H1 (cell line): ENCODE measurements around the gene SFXN1. TPM values are rescaled to one million over a fixed set of nuclear protein-coding genes. Genes with fewer than 3 reads are reported as not detected.

Experiments used
- CTCF ChIA-PET: fragments of 300-600 bp; sonication (Branson Sonifier 250); formaldehyde crosslinking; loops from one replicate; lab custom pipeline; 2021; ENCODE audit not compliant: partially characterized antibody; lab: Charles Lee
- POLR2A ChIA-PET: fragments of 300-600 bp; sonication (Branson Sonifier 250); formaldehyde crosslinking; loops from one replicate; lab custom pipeline; 2021; ENCODE audit warnings: inconsistent platforms; ENCODE audit not compliant: partially characterized antibody; lab: Charles Lee
- DNase-seq, 2 experiments: peaks; one replicate each; pipeline versions ENCODE4 v3.0.0 to v3.0.0-alpha.2; 2010 to 2022; ENCODE audit warnings: low spot score in 2 of 2, low read depth in 1 of 2, mixed read lengths in 1 of 2
- FAIRE-seq: peaks from 2 replicates; lab custom pipeline; 2011; peaks lifted over from hg19 to GRCh38; lab: Jason Lieb, UNC
- H2AFZ ChIP-seq: 2 replicates; pipeline ENCODE4 v1.8.1; 2012; ENCODE audit warnings: low read length, inconsistent platforms
- H2AK5ac ChIP-seq: 2 replicates; pipeline ENCODE4 v1.6.1; 2013; ENCODE audit warnings: low read depth, low read length
- H2BK120ac ChIP-seq: replicated peaks from 2 replicates; pipeline ENCODE3; 2013; ENCODE audit warnings: low read depth, low read length, inconsistent platforms
- H2BK12ac ChIP-seq: 2 replicates; pipeline ENCODE4 v1.6.1; 2013; ENCODE audit warnings: low read depth, low read length
- H2BK15ac ChIP-seq: 2 replicates; pipeline ENCODE4 v1.6.1; 2013; ENCODE audit warnings: low read length
- H2BK20ac ChIP-seq: 2 replicates; pipeline ENCODE4 v1.6.1; 2013; ENCODE audit warnings: low read length
- H2BK5ac ChIP-seq: 2 replicates; pipeline ENCODE4 v1.6.1; 2013; ENCODE audit warnings: low read depth, low read length
- H3K14ac ChIP-seq: 2 replicates; pipeline ENCODE4 v1.6.1; 2013; ENCODE audit warnings: inconsistent platforms; ENCODE audit not compliant: insufficient read length
- H3K18ac ChIP-seq: 2 replicates; pipeline ENCODE4 v1.6.1; 2013; ENCODE audit warnings: low read length; ENCODE audit errors: extremely low read depth
- H3K23ac ChIP-seq: 2 replicates; pipeline ENCODE4 v1.6.1; 2013; ENCODE audit warnings: inconsistent platforms; ENCODE audit not compliant: insufficient read length
- H3K23me2 ChIP-seq: 2 replicates; pipeline ENCODE4 v1.6.1; 2013; ENCODE audit warnings: low read depth, low read length
- H3K27ac ChIP-seq: 2 replicates; pipeline ENCODE4 v1.6.1; 2011; ENCODE audit warnings: low read depth, low read length, inconsistent platforms
- H3K27me3 ChIP-seq, 4 experiments: replicated peaks in 1 of 4; 1 replicate in 1 of 4; 2 replicates in 3 of 4; pipeline versions ENCODE4 v1.6.1 to v1.8.1; 2011 to 2013; ENCODE audit warnings: low read length in 3 of 4, mild to moderate bottlenecking in 3 of 4, inconsistent platforms in 2 of 4, mixed read lengths in 2 of 4, moderate library complexity in 1 of 4; ENCODE audit not compliant: control insufficient read depth in 3 of 4, insufficient read depth in 3 of 4; ENCODE audit errors: extremely low read depth in 1 of 4
- H3K36me3 ChIP-seq, 4 experiments: 2 replicates each; pipeline versions ENCODE4 v1.6.1 to v1.8.1; 2011 to 2013; ENCODE audit warnings: mild to moderate bottlenecking in 4 of 4, low read length in 3 of 4, moderate library complexity in 2 of 4, control low read depth in 1 of 4, inconsistent platforms in 1 of 4; ENCODE audit not compliant: insufficient read depth in 4 of 4, control insufficient read depth in 2 of 4
- H3K4ac ChIP-seq: replicated peaks from 2 replicates; pipeline ENCODE3; 2013; ENCODE audit warnings: low read length, low read depth, mixed read lengths, inconsistent platforms; ENCODE audit not compliant: insufficient read length
- H3K4me1 ChIP-seq, 4 experiments: replicated peaks in 1 of 4; 1 replicate in 1 of 4; 2 replicates in 3 of 4; pipeline versions ENCODE4 v1.6.1 to v1.8.1; 2011 to 2013; ENCODE audit warnings: low read length in 3 of 4, inconsistent platforms in 2 of 4, mixed read lengths in 1 of 4; ENCODE audit not compliant: insufficient read depth in 4 of 4, control insufficient read depth in 3 of 4
- H3K4me2 ChIP-seq, 2 experiments: 2 replicates each; pipeline versions ENCODE4 v1.6.1 to v1.8.1; 2011 to 2013; ENCODE audit warnings: low read depth in 2 of 2, low read length in 2 of 2, control low read depth in 1 of 2, inconsistent platforms in 1 of 2, mild to moderate bottlenecking in 1 of 2; ENCODE audit not compliant: insufficient read depth in 1 of 2
- H3K4me3 ChIP-seq, 4 experiments: fragments of 200-600, 300-600 bp in 1 of 4; sonication (generic), shearing (Covaris generic), sonication (Bioruptor Twin) in 1 of 4; 2 replicates each; pipeline versions ENCODE4 v1.5.1 to v1.8.1; 2011 to 2016; ENCODE audit warnings: low read length in 4 of 4, low read depth in 3 of 4, control low read depth in 2 of 4, inconsistent platforms in 2 of 4, mild to moderate bottlenecking in 2 of 4, mixed read lengths in 1 of 4, moderate library complexity in 1 of 4; ENCODE audit not compliant: insufficient read depth in 2 of 4; ENCODE audit errors: extremely low read depth in 1 of 4
- H3K56ac ChIP-seq: replicated peaks from 2 replicates; pipeline ENCODE3; 2013; ENCODE audit warnings: low read depth, mild to moderate bottlenecking, mixed read lengths, low read length, inconsistent platforms; ENCODE audit not compliant: insufficient read length
- H3K79me1 ChIP-seq: 2 replicates; pipeline ENCODE4 v1.6.1; 2013; ENCODE audit warnings: low read depth, low read length, control low read depth
- H3K79me2 ChIP-seq, 2 experiments: 2 replicates each; pipeline versions ENCODE4 v1.6.1 to v1.8.1; 2012 to 2013; ENCODE audit warnings: low read length in 2 of 2, mild to moderate bottlenecking in 2 of 2, inconsistent platforms in 1 of 2; ENCODE audit not compliant: insufficient read depth in 2 of 2, control insufficient read depth in 1 of 2
- H3K9ac ChIP-seq, 4 experiments: replicated peaks in 1 of 4; 1 replicate in 1 of 4; 2 replicates in 3 of 4; pipeline versions ENCODE4 v1.6.1 to v1.8.1; 2011 to 2013; ENCODE audit warnings: low read depth in 3 of 4, low read length in 3 of 4, control low read depth in 2 of 4, mild to moderate bottlenecking in 2 of 4, moderate library complexity in 2 of 4, inconsistent platforms in 1 of 4; ENCODE audit errors: extremely low read depth in 1 of 4
- H3K9me3 ChIP-seq, 2 experiments: 2 replicates each; pipeline versions ENCODE4 v1.6.1 to v1.8.1; 2012 to 2013; ENCODE audit warnings: mild to moderate bottlenecking in 2 of 2, moderate library complexity in 2 of 2, control low read depth in 1 of 2, inconsistent platforms in 1 of 2, low read depth in 1 of 2, low read length in 1 of 2, mixed read lengths in 1 of 2; ENCODE audit not compliant: insufficient read depth in 2 of 2
- H4K20me1 ChIP-seq, 2 experiments: replicated peaks in 1 of 2; 2 replicates each; pipeline versions ENCODE3 to v1.8.1; 2011 to 2013; ENCODE audit warnings: inconsistent platforms in 2 of 2, low read length in 2 of 2, mild to moderate bottlenecking in 1 of 2; ENCODE audit not compliant: insufficient read depth in 2 of 2, control insufficient read depth in 1 of 2
- H4K5ac ChIP-seq: 2 replicates; pipeline ENCODE4 v1.6.1; 2013; ENCODE audit warnings: low read length, low read depth, mixed read lengths, inconsistent platforms; ENCODE audit not compliant: insufficient read length
- H4K8ac ChIP-seq: 2 replicates; pipeline ENCODE4 v1.8.0; 2013; ENCODE audit warnings: mild to moderate bottlenecking, moderate library complexity, low read length, inconsistent platforms; ENCODE audit not compliant: insufficient read depth; ENCODE audit errors: extremely low read depth
- H4K91ac ChIP-seq: replicated peaks from 2 replicates; pipeline ENCODE3; 2013; ENCODE audit warnings: low read length, mixed read lengths, inconsistent platforms; ENCODE audit not compliant: insufficient read length
- JUND ChIP-seq: IDR thresholded peaks from 2 replicates; pipeline ENCODE4 v1.6.1; 2011; ENCODE audit warnings: mild to moderate bottlenecking, improper control_type of control experiment, low read length
- KDM4A ChIP-seq: IDR thresholded peaks from one replicate; pipeline ENCODE4 v1.7.1; 2012; ENCODE audit warnings: low read depth, mild to moderate bottlenecking, moderate library complexity, low read length, inconsistent platforms; ENCODE audit not compliant: severe bottlenecking
- KDM5A ChIP-seq: fragments of 200-600 bp; IDR thresholded peaks from 2 replicates; pipeline ENCODE4 v1.7.1; 2012; ENCODE audit warnings: mild to moderate bottlenecking, low read length, inconsistent platforms, mixed read lengths
- SP4 ChIP-seq: IDR thresholded peaks from 2 replicates; pipeline ENCODE4 v1.6.1; 2012; ENCODE audit warnings: low read length, inconsistent platforms
- TBP ChIP-seq: IDR thresholded peaks from 2 replicates; pipeline ENCODE4 v1.6.1; 2011; ENCODE audit warnings: low read depth, low read length, improper control_type of control experiment
- TCF12 ChIP-seq: IDR thresholded peaks from 2 replicates; pipeline ENCODE4 v1.6.1; 2011; ENCODE audit warnings: low read depth, mild to moderate bottlenecking, low read length
- WGBS, 2 experiments: shearing (Covaris generic) in 1 of 2; methylation state at CpG; one replicate each; pipeline versions ENCODE4 v1.1.6 to v1.1.7; 2013 to 2015; ENCODE audit warnings: low lambda C conversion rate in 2 of 2, mixed read lengths in 2 of 2, inconsistent platforms in 1 of 2, low coverage in 1 of 2, missing lambda C conversion rate in 1 of 2; ENCODE audit not compliant: insufficient replicate concordance in 2 of 2, insufficient coverage in 1 of 2, insufficient read length in 1 of 2; ENCODE audit errors: extremely low coverage in 1 of 2, missing lambda C conversion rate in 1 of 2; 5-methylcytosine and 5-hydroxymethylcytosine counted together
- polyA plus RNA-seq, 7 experiments: library from polyadenylated mRNA; depleted of rRNA in 3 of 7; stranded (reverse) in 5 of 7; unstranded in 2 of 7; fragments of >200 nt in 5 of 7; fragments of 200-250 nt in 2 of 7; gene quantifications; 1 replicate in 5 of 7; 2 replicates in 1 of 7; 4 replicates in 1 of 7; pipeline versions ENCODE4 v1.2.1 to v1.2.3, GENCODE V29; 2011 to 2013; ENCODE audit warnings: missing spikeins in 2 of 7, mixed read lengths in 2 of 7
- total RNA-seq: library from RNA; stranded (reverse); fragmentation: NEBNext Ultra II Directional; extraction: Animal tissue kit (Norgen Biotek cat#: 25700); gene quantifications from 2 replicates; pipeline ENCODE4 v1.2.1, GENCODE V29; 2021

Gene SFXN1
- total and polyA plus RNA-seq, 2 of the 8 experiments (the other 6 are each of a cell fraction or from before 2014, with no cell fraction given): 72.7 to 97.6 TPM

- no peak overlapping the region for H3K14ac ChIP-seq
- no peaks in the 10 kb centered on the region; a peak in 2 of 7 replicates for H3K27me3 ChIP-seq
- H3K23me2 ChIP-seq: no peaks in the 10 kb centered on the region
- H2BK5ac ChIP-seq: peak overlapping the region; percentile 21; the same call in 1 of the 2 replicates
- no peak overlapping the region for H3K4ac ChIP-seq
- H3K4me3 ChIP-seq: no peak overlapping the region
- H4K91ac ChIP-seq: no peak overlapping the region
- H3K27ac ChIP-seq: no peak overlapping the region
- H3K18ac ChIP-seq: no peak overlapping the region
- no peaks in the 10 kb centered on the region for H3K36me3 ChIP-seq
- FAIRE-seq (no peak), DNase-seq (no peak)
- ChIA-PET POLR2A (interaction anchor here (1.0 to 1.9 kb wide), 2 partner anchors 30 to 44 kb away, joined by 3 read pairs; no protein-coding TSS in a partner anchor), CTCF (interaction anchor here (0.8 to 6.5 kb wide), 2 partner anchors 9 to 175 kb away, joined by 3 to 42 read pairs; no protein-coding TSS in a partner anchor)
- peak overlapping the region; percentile 88; the same call in 1 of the 2 replicates for H2BK12ac ChIP-seq
- no peak overlapping the region for H3K56ac ChIP-seq
- no peaks in the 10 kb centered on the region for H3K79me1 ChIP-seq
- H3K9me3 ChIP-seq: no peaks in the 10 kb centered on the region
- H2BK15ac ChIP-seq: no peak overlapping the region
- no peak overlapping the region for H2AFZ ChIP-seq
- TF ChIP-seq KDM4A: no peak
- TF ChIP-seq TBP: no peak
- no peak for TF ChIP-seq TCF12
- no peak for TF ChIP-seq KDM5A
- no peak for TF ChIP-seq SP4
- no peak for TF ChIP-seq JUND
- H3K4me2 ChIP-seq: no peak overlapping the region
- 89% methylated on average over 1 of the region's 1 CpG; no CpG with 5 or more reads in 1 of the 2 experiments for WGBS, 2 experiments
- H3K79me2 ChIP-seq: no peaks in the 10 kb centered on the region
- peaks cover 8 to 21% (median 18%) of the 10 kb centered on the region in 4 experiments; a peak in 6 of 7 replicates for H3K4me1 ChIP-seq
- H2AK5ac ChIP-seq: no peak overlapping the region
- no peak overlapping the region for H4K5ac ChIP-seq
- H4K20me1 ChIP-seq: no peaks in the 10 kb centered on the region
- no peak overlapping the region for H3K9ac ChIP-seq
- no peak overlapping the region for H4K8ac ChIP-seq
- peak overlapping the region; percentile 62; the same call in 1 of the 2 replicates for H2BK20ac ChIP-seq
- H2BK120ac ChIP-seq: no peak overlapping the region
- no peak overlapping the region for H3K23ac ChIP-seq
Observed at GRCh38 chr5:175544108-175544511, 65.8 kb downstream of the SFXN1 start.
